A549 (cell line): ENCODE data around the gene TNS3. TPM values are rescaled to one million over a fixed set of nuclear protein-coding genes. Genes with fewer than 3 reads are reported as not detected.

Experiments
- ATAC-seq, 2 experiments: fragments of 200-7000 bp in 1 of 2; fragments of >200 bp in 1 of 2; cut with Nextera tagmentation in 1 of 2; cut with Tn5 transposase in 1 of 2; 3 replicates each; pipeline versions ENCODE4 v1.8.0 to v1.9.1; 2018 to 2020; ENCODE audit warnings: mild to moderate bottlenecking in 1 of 2, moderate library complexity in 1 of 2
- CTCF ChIA-PET: fragments of 300-600 bp; sonication (Branson Sonifier 250); formaldehyde crosslinking; extraction: SDS; loops from one replicate; lab custom pipeline; 2021; ENCODE audit warnings: antibody characterized with exemption, inconsistent platforms; lab: Yijun Ruan, JAX
- POLR2A ChIA-PET: fragments of 350-600 bp; formaldehyde crosslinking; extraction: SDS; loops from one replicate; lab custom pipeline; 2021; ENCODE audit warnings: antibody characterized with exemption, inconsistent platforms; lab: Yijun Ruan, JAX
- DNase-seq, 2 experiments: peaks; one replicate each; pipeline versions ENCODE4 v3.0.0 to v3.0.0-alpha.2; 2011 to 2016; ENCODE audit warnings: low read depth in 1 of 2, low spot score in 1 of 2
- FAIRE-seq: peaks from 2 replicates; lab custom pipeline; 2011; peaks lifted over from hg19 to GRCh38; lab: Jason Lieb, UNC
- H3K27ac ChIP-seq, 2 experiments: fragments of >200 bp; sonication (Bioruptor Twin); formaldehyde crosslinking; 3 replicates each; pipeline ENCODE4 v1.5.1; 2016 to 2017
- H3K4me1 ChIP-seq: fragments of >200 bp; sonication (Bioruptor Twin); formaldehyde crosslinking; 3 replicates; pipeline ENCODE4 v1.6.1; 2016
- H3K4me2 ChIP-seq: fragments of >200 bp; sonication (Bioruptor Twin); formaldehyde crosslinking; 3 replicates; pipeline ENCODE4 v1.6.1; 2016
- H3K4me3 ChIP-seq: fragments of >200 bp; sonication (Bioruptor Twin); formaldehyde crosslinking; 3 replicates; pipeline ENCODE4 v1.5.1; 2016
- H3K9me3 ChIP-seq: fragments of >200 bp; sonication (Bioruptor Twin); formaldehyde crosslinking; 3 replicates; pipeline ENCODE4 v1.6.1; 2016
- BHLHE40 ChIP-seq: IDR thresholded peaks from 2 replicates; pipeline ENCODE4 v1.6.1; 2012; ENCODE audit warnings: low read depth, low read length, inconsistent platforms
- EHF ChIP-seq: fragments of 250-450 bp; sonication (Bioruptor Pico); IDR thresholded peaks from 2 replicates; pipeline ENCODE4 v1.5.0; 2020; ENCODE audit warnings: mild to moderate bottlenecking
- ESRRA ChIP-seq: fragments of 150-350 bp; IDR thresholded peaks from 2 replicates; pipeline ENCODE4 v1.6.1; 2014; ENCODE audit warnings: mild to moderate bottlenecking, low read length, borderline replicate concordance
- FOSL2 ChIP-seq, 2 experiments: fragments of 450-650 bp in 1 of 2; fragments of >200 bp in 1 of 2; sonication (Bioruptor Twin) in 1 of 2; formaldehyde crosslinking; IDR thresholded peaks; 2 replicates each; pipeline versions ENCODE4 v1.5.0 to v1.6.1; 2016 to 2020; ENCODE audit warnings: mild to moderate bottlenecking in 1 of 2, moderate library complexity in 1 of 2
- HDAC2 ChIP-seq: fragments of 200-600 bp; sonication (generic); IDR thresholded peaks from 2 replicates; pipeline ENCODE4 v1.6.1; 2016
- HOXB5 ChIP-seq: fragments of 250-450 bp; sonication (Bioruptor Pico); IDR thresholded peaks from 2 replicates; pipeline ENCODE4 v1.5.0; 2020; ENCODE audit warnings: mild to moderate bottlenecking, moderate library complexity
- KDM1A ChIP-seq: fragments of 200-600 bp; sonication (generic); IDR thresholded peaks from 2 replicates; pipeline ENCODE4 v1.6.1; 2016; ENCODE audit warnings: low read depth, mild to moderate bottlenecking
- MAFK ChIP-seq: fragments of 450-650 bp; IDR thresholded peaks from 2 replicates; pipeline ENCODE4 v1.6.1; 2014; ENCODE audit not compliant: partially characterized antibody
- MAZ ChIP-seq: fragments of 150-350 bp; IDR thresholded peaks from 2 replicates; pipeline ENCODE4 v1.6.1; 2014; ENCODE audit warnings: antibody characterized with exemption, low read depth, low read length, borderline replicate concordance
- PHF8 ChIP-seq: fragments of 200-600 bp; sonication (generic); IDR thresholded peaks from 2 replicates; pipeline ENCODE4 v1.6.1; 2016; ENCODE audit warnings: low read depth, mild to moderate bottlenecking, antibody characterized with exemption, moderate library complexity, borderline replicate concordance
- POLR2A ChIP-seq: IDR thresholded peaks from 2 replicates; pipeline ENCODE4 v1.6.1; 2012; ENCODE audit warnings: mild to moderate bottlenecking, low read length
- SMC3 ChIP-seq: fragments of >200 bp; sonication (Bioruptor Twin); formaldehyde crosslinking; IDR thresholded peaks from 3 replicates; pipeline ENCODE4 v1.6.1; 2018; ENCODE audit warnings: inconsistent platforms
- TFCP2L1 ChIP-seq: fragments of 250-450 bp; sonication (Bioruptor Pico); IDR thresholded peaks from 2 replicates; pipeline ENCODE4 v1.5.0; 2021; ENCODE audit warnings: mild to moderate bottlenecking
- TP53 ChIP-seq: fragments of 250-450 bp; sonication (Bioruptor Pico); IDR thresholded peaks from 2 replicates; pipeline ENCODE4 v1.5.0; 2021; ENCODE audit warnings: mild to moderate bottlenecking, moderate library complexity
- ZC3H11A ChIP-seq: fragments of 450-650 bp; IDR thresholded peaks from 2 replicates; pipeline ENCODE4 v1.6.1; 2014; ENCODE audit warnings: antibody characterized with exemption, mild to moderate bottlenecking
- WGBS: methylation state at CpG from one replicate; pipeline ENCODE4 v1.1.6; 2017; ENCODE audit errors: missing lambda C conversion rate; 5-methylcytosine and 5-hydroxymethylcytosine counted together
- polyA plus RNA-seq, 4 experiments: library from polyadenylated mRNA; depleted of rRNA in 3 of 4; stranded (reverse); fragments of >200 nt; fragmentation: RNase III in 1 of 4; extraction: RNeasy Plus Mini Kit Qiagen cat#74134 plus additional on column Dnase treatment in 1 of 4; gene quantifications; 2 replicates in 3 of 4; 3 replicates in 1 of 4; pipeline ENCODE4 v1.2.3, GENCODE V29; 2011 to 2017
- TF ChIP-seq, protein P1 (sequence below): fragments of 200-600 bp; sonication (generic); IDR thresholded peaks from 2 replicates; pipeline ENCODE4 v1.6.1; 2016; ENCODE audit warnings: antibody characterized with exemption, mild to moderate bottlenecking, moderate library complexity
- TF ChIP-seq, protein P2 (sequence below): fragments of >200 bp; sonication (Bioruptor Twin); formaldehyde crosslinking; IDR thresholded peaks from 3 replicates; pipeline ENCODE4 v1.6.1; 2016
- TF ChIP-seq, protein P3 (sequence below): fragments of >200 bp; sonication (Bioruptor Twin); formaldehyde crosslinking; IDR thresholded peaks from 2 replicates; pipeline ENCODE4 v1.6.1; 2016

TNS3 gene
- polyA plus RNA-seq, 2 of the 4 experiments (the other 2 are of a cell fraction) = 107 to 134 TPM

DNA sequence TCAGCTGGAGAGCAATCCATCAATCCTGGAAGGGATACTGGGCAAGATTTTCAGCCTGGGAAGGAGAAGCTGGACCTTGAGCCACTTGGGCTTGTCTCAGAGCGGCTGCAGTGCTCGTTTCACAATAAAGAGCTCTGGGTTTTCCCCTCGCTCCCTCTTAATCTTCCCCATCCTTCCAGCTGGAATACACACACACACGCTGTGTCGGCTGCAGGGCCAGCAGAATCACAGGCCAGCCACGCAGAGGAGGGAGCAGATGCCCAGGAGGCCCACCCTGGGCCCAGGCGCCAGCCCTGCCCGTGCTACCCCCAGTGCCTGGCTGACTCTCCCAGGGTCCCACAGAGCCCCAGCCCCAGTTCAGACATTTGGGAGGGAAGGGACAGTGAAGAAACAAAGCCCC lies 255.1 kb downstream of the TNS3 start:
- CTCF ChIA-PET = interaction anchor here (1.0 to 1.3 kb wide), 2 partner anchors 23 to 61 kb away, joined by 3 read pairs; no protein-coding TSS in a partner anchor

DNA sequence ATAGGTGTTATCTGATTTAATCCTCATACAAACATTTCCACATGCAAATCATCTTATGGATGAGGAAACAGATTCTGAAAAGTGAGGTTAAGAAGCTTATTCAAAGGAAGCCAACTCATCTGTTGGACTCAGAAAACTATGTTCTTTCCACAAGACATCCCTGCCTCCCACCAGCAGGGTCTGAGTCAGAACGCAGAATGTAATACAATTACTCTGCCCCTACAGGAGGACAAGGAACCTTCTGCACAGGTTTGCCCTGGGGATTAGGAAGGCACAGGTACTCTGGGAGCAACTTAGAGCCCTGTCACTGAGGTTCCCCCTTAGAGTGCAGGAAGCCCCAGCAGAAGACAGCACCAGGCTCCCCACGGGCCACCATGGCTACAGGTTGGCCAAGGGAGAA lies 255.7 kb downstream of the TNS3 start:
- Histone ChIP-seq H3K4me2 (no peak overlapping the region), H3K9me3 (no peaks in the 10 kb centered on the region), H3K27ac (no peak overlapping the region), H3K4me3 (no peak overlapping the region), H3K4me1 (peaks cover 16% of the 10 kb centered on the region)
- FAIRE-seq = no peak
- ChIA-PET POLR2A (no interaction called here), CTCF (interaction anchor here (1.0 to 1.3 kb wide), 2 partner anchors 22 to 60 kb away, joined by 3 read pairs; no protein-coding TSS in a partner anchor)
- no peak for DNase-seq
- TF ChIP-seq EHF (CRISPR knock-in tag) = no peak
- no peak for TF ChIP-seq PHF8
- TF ChIP-seq, protein P1, sequence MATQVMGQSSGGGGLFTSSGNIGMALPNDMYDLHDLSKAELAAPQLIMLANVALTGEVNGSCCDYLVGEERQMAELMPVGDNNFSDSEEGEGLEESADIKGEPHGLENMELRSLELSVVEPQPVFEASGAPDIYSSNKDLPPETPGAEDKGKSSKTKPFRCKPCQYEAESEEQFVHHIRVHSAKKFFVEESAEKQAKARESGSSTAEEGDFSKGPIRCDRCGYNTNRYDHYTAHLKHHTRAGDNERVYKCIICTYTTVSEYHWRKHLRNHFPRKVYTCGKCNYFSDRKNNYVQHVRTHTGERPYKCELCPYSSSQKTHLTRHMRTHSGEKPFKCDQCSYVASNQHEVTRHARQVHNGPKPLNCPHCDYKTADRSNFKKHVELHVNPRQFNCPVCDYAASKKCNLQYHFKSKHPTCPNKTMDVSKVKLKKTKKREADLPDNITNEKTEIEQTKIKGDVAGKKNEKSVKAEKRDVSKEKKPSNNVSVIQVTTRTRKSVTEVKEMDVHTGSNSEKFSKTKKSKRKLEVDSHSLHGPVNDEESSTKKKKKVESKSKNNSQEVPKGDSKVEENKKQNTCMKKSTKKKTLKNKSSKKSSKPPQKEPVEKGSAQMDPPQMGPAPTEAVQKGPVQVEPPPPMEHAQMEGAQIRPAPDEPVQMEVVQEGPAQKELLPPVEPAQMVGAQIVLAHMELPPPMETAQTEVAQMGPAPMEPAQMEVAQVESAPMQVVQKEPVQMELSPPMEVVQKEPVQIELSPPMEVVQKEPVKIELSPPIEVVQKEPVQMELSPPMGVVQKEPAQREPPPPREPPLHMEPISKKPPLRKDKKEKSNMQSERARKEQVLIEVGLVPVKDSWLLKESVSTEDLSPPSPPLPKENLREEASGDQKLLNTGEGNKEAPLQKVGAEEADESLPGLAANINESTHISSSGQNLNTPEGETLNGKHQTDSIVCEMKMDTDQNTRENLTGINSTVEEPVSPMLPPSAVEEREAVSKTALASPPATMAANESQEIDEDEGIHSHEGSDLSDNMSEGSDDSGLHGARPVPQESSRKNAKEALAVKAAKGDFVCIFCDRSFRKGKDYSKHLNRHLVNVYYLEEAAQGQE = no peak
- no peak for TF ChIP-seq BHLHE40
- TF ChIP-seq KDM1A = no peak
- TF ChIP-seq SMC3 = no peak
- ATAC-seq = peak; percentile 42 to 63; a peak in 5 of 6 replicates
- WGBS = 94% methylated on average over 2 of the region's 2 CpGs

More for the DNA sequence above, 255.1 kb downstream of the TNS3 start:
- Histone ChIP-seq H3K27ac (no peak overlapping the region), H3K4me1 (peaks cover 16% of the 10 kb centered on the region), H3K4me3 (no peak overlapping the region), H3K4me2 (no peak overlapping the region), H3K9me3 (no peaks in the 10 kb centered on the region)
- TF ChIP-seq ESRRA (no peak), FOSL2 (IDR thresholded peaks at IDR 0.05) (no peak), FOSL2 (CRISPR knock-in tag; IDR thresholded peaks at IDR 0.05) (no peak)
- DNase-seq (no peak), FAIRE-seq (no peak), ATAC-seq (no peak; a peak in 1 of 6 replicates)
- POLR2A ChIA-PET = no interaction called here
- WGBS = 93% methylated on average over 8 of the region's 8 CpGs

DNA sequence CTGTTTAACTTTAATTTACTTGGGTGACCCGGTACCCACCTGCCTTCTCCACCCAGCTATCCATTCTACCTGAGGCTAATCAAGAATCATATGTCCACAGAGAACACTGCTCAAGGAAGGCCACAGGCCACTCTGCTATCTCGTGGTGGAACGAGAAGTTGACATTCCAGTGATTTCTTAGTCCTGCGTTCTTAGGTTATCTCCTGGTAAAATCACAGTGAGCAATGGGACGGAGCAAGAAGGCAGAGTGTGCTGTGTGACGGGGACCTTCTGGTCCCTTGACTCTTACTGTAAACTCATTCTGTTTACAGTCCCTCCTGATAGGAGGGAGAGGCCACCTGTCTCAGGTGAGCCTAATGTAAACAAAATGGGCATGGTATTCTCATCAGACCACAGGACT lies 256.6 kb downstream of the TNS3 start:
- ATAC-seq (no peak), DNase-seq (no peak), FAIRE-seq (no peak)
- H3K4me3 ChIP-seq = no peak overlapping the region
- H3K4me1 ChIP-seq = peaks cover 16% of the 10 kb centered on the region
- no peak overlapping the region for H3K27ac ChIP-seq
- H3K9me3 ChIP-seq = no peaks in the 10 kb centered on the region
- POLR2A ChIA-PET = no interaction called here
- WGBS = 96% methylated on average over 6 of the region's 6 CpGs
- H3K4me2 ChIP-seq = no peak overlapping the region
- no peak for TF ChIP-seq MAFK
- TF ChIP-seq FOSL2 (IDR thresholded peaks at IDR 0.05) = no peak
- no peak for TF ChIP-seq FOSL2 (CRISPR knock-in tag; IDR thresholded peaks at IDR 0.05)
- no peak for TF ChIP-seq TP53 (CRISPR knock-in tag)
- no peak for TF ChIP-seq POLR2A
- TF ChIP-seq TFCP2L1 = no peak
- TF ChIP-seq HOXB5 (CRISPR knock-in tag) = no peak
- TF ChIP-seq MAZ = no peak
- no peak for TF ChIP-seq ZC3H11A
- TF ChIP-seq HDAC2 = no peak
- TF ChIP-seq, protein P2, sequence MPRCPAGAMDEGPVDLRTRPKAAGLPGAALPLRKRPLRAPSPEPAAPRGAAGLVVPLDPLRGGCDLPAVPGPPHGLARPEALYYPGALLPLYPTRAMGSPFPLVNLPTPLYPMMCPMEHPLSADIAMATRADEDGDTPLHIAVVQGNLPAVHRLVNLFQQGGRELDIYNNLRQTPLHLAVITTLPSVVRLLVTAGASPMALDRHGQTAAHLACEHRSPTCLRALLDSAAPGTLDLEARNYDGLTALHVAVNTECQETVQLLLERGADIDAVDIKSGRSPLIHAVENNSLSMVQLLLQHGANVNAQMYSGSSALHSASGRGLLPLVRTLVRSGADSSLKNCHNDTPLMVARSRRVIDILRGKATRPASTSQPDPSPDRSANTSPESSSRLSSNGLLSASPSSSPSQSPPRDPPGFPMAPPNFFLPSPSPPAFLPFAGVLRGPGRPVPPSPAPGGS = no peak
- TF ChIP-seq, protein P3, sequence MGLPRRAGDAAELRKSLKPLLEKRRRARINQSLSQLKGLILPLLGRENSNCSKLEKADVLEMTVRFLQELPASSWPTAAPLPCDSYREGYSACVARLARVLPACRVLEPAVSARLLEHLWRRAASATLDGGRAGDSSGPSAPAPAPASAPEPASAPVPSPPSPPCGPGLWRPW = no peak
- CTCF ChIA-PET = interaction anchor here (1.3 kb wide), 1 partner anchor 21 kb away, joined by 3 read pairs; no protein-coding TSS in a partner anchor
